DND-41 (cell line): ENCODE measurements around the gene IFNA1.

ENCODE experiments used
- ATAC-seq: fragments of 200-7000 bp; cut with Tn5 transposase; 3 replicates; pipeline ENCODE4 v1.9.1; 2021; ENCODE audit warnings: low read depth; ENCODE audit not compliant: insufficient read depth
- DNase-seq: peaks from one replicate; pipeline ENCODE4 v3.0.0-alpha.2; 2020
- H2AFZ ChIP-seq: 2 replicates; pipeline ENCODE4 v1.6.0; 2012; ENCODE audit warnings: low read depth, low read length
- H3K27ac ChIP-seq: 2 replicates; pipeline ENCODE4 v1.5.1; 2012; ENCODE audit warnings: low read length, inconsistent platforms
- H3K27me3 ChIP-seq: fragments of 200-600 bp; sonication (generic); 2 replicates; pipeline ENCODE4 v1.6.0; 2012; ENCODE audit warnings: low read length, mild to moderate bottlenecking, inconsistent platforms; ENCODE audit not compliant: insufficient read depth, poor library complexity
- H3K36me3 ChIP-seq: 2 replicates; pipeline ENCODE4 v1.5.1; 2012; ENCODE audit warnings: low read length, inconsistent platforms; ENCODE audit not compliant: insufficient read depth
- H3K4me1 ChIP-seq: 2 replicates; pipeline ENCODE4 v1.5.1; 2012; ENCODE audit warnings: mild to moderate bottlenecking, low read length; ENCODE audit not compliant: insufficient read depth
- H3K4me2 ChIP-seq: 2 replicates; pipeline ENCODE4 v1.6.0; 2012; ENCODE audit warnings: mild to moderate bottlenecking, moderate library complexity, low read length, inconsistent platforms; ENCODE audit not compliant: insufficient read depth
- H3K4me3 ChIP-seq, 2 experiments: fragments of 200-600 bp in 1 of 2; shearing (Covaris generic) in 1 of 2; 2 replicates each; pipeline ENCODE4 v1.5.1; 2012 to 2016; ENCODE audit warnings: inconsistent platforms in 2 of 2, low read length in 2 of 2, mild to moderate bottlenecking in 2 of 2, low read depth in 1 of 2, moderate library complexity in 1 of 2
- H3K79me2 ChIP-seq: 2 replicates; pipeline ENCODE4 v1.6.0; 2012; ENCODE audit warnings: low read length, inconsistent platforms; ENCODE audit not compliant: insufficient read depth
- H3K9ac ChIP-seq: 2 replicates; pipeline ENCODE4 v1.6.0; 2012; ENCODE audit warnings: low read depth, mild to moderate bottlenecking, inconsistent platforms, low read length, moderate library complexity
- H3K9me3 ChIP-seq: 2 replicates; pipeline ENCODE4 v1.5.1; 2012; ENCODE audit warnings: low read length, moderate library complexity, mild to moderate bottlenecking, inconsistent platforms; ENCODE audit not compliant: insufficient read depth, severe bottlenecking
- H4K20me1 ChIP-seq: 2 replicates; pipeline ENCODE4 v1.6.0; 2012; ENCODE audit warnings: low read length; ENCODE audit not compliant: insufficient read depth
- EZH2 ChIP-seq: IDR thresholded peaks from 3 replicates; pipeline ENCODE4 v1.6.1; 2012; ENCODE audit warnings: borderline replicate concordance, low read depth, mild to moderate bottlenecking, moderate library complexity, low read length, inconsistent platforms; ENCODE audit not compliant: severe bottlenecking
- TF ChIP-seq, protein P1 (sequence below): IDR thresholded peaks from 2 replicates; pipeline ENCODE4 v1.5.1; 2012; ENCODE audit warnings: borderline replicate concordance, low read length, moderate library complexity, mild to moderate bottlenecking; ENCODE audit not compliant: poor library complexity, severe bottlenecking; ENCODE audit errors: extremely low read depth

IFNA1 gene

DNA sequence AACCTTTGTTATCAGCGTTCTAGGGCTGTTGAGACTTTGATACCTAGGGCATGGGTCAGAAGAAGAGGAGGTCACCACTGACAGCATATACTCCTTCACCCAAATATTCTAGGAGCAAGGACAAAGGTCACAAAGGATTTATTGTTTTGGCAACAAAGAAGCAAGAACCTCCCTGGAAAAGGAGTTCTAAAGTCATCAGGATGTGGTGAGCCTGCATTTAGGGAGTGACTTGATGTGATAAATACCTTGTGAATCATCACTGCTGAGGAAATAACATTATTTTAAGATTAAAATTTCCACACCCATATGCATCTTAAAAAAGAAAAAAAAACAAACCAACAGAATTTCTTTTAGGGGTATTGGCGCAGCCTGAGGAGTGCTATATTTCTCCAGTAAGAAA is 13.9 kb downstream of the IFNA1 start:
- ATAC-seq (no peak), DNase-seq (no peak)
- Histone ChIP-seq H3K4me3 (no peak overlapping the region), H3K36me3 (no peaks in the 10 kb centered on the region), H2AFZ (no peak overlapping the region), H3K9ac (no peak overlapping the region), H3K9me3 (no peaks in the 10 kb centered on the region), H3K27ac (no peak overlapping the region), H3K79me2 (no peaks in the 10 kb centered on the region), H4K20me1 (no peaks in the 10 kb centered on the region), H3K4me1 (no peaks in the 10 kb centered on the region), H3K4me2 (no peak overlapping the region), H3K27me3 (no peaks in the 10 kb centered on the region)
- no peak for TF ChIP-seq EZH2
- TF ChIP-seq, protein P1, sequence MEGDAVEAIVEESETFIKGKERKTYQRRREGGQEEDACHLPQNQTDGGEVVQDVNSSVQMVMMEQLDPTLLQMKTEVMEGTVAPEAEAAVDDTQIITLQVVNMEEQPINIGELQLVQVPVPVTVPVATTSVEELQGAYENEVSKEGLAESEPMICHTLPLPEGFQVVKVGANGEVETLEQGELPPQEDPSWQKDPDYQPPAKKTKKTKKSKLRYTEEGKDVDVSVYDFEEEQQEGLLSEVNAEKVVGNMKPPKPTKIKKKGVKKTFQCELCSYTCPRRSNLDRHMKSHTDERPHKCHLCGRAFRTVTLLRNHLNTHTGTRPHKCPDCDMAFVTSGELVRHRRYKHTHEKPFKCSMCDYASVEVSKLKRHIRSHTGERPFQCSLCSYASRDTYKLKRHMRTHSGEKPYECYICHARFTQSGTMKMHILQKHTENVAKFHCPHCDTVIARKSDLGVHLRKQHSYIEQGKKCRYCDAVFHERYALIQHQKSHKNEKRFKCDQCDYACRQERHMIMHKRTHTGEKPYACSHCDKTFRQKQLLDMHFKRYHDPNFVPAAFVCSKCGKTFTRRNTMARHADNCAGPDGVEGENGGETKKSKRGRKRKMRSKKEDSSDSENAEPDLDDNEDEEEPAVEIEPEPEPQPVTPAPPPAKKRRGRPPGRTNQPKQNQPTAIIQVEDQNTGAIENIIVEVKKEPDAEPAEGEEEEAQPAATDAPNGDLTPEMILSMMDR = no peak

GRCh38 chr9:21455320-21455719 is 15.1 kb downstream of the IFNA1 start:
- Histone ChIP-seq H4K20me1 (no peaks in the 10 kb centered on the region), H3K4me1 (no peaks in the 10 kb centered on the region), H3K4me2 (no peak overlapping the region), H3K79me2 (no peaks in the 10 kb centered on the region), H3K9ac (no peak overlapping the region), H3K4me3 (no peak overlapping the region), H3K36me3 (no peaks in the 10 kb centered on the region), H3K27me3 (no peaks in the 10 kb centered on the region), H3K27ac (no peak overlapping the region), H3K9me3 (no peaks in the 10 kb centered on the region), H2AFZ (no peak overlapping the region)
- ATAC-seq (peak; percentile 66; the same call in 1 of the 3 replicates), DNase-seq (no peak)
- TF ChIP-seq, protein P1 = peak; percentile 56
- no peak for TF ChIP-seq EZH2

DNA sequence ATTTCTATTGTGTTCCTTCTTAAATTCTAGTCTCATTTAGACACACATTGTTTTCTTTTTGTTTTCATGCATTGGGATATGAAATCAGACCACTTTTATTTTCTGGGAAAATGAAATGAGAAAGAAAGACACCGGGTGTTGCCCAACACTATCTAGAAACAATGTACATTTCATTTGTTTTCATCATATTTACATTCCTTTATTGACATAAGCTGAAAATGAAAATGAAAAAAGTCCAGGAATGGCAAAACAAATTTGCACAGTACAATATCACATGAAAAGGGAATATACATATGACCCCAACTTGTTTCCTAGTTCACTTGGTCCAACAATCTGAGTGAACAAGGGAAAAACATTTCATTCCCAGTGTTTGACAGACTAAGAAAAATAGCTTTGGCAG is 21.1 kb downstream of the IFNA1 start:
- Histone ChIP-seq H4K20me1 (no peaks in the 10 kb centered on the region), H3K4me1 (no peaks in the 10 kb centered on the region), H3K27ac (no peak overlapping the region), H3K79me2 (no peaks in the 10 kb centered on the region), H3K9ac (no peak overlapping the region), H3K4me3 (no peak overlapping the region), H2AFZ (no peak overlapping the region), H3K27me3 (peaks cover 3% of the 10 kb centered on the region), H3K36me3 (no peaks in the 10 kb centered on the region), H3K9me3 (no peaks in the 10 kb centered on the region), H3K4me2 (no peak overlapping the region)
- TF ChIP-seq EZH2 = no peak
- TF ChIP-seq, protein P1 = no peak
- ATAC-seq (no peak), DNase-seq (no peak)

DNA sequence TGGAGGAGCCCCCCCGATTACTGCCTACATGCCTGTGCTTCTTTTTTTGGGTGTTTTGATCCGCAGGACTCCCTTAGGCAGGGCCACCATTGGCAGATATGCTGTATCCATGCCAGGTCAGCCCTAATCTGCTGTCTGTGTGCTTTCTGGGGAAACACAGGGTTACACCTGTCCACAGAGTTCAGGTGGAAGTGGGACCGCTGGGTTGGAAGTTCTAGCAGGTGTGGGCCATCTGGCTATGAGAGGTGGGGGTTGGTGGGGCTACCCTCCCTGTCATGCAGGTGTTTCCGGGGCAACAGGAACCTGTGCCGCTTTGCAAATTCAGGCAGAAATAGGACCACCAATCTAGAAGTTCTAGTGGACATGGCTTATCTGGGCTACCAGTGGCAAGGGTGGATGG is 24.9 kb downstream of the IFNA1 start:
- DNase-seq (no peak), ATAC-seq (no peak)
- no peak for TF ChIP-seq EZH2
- TF ChIP-seq, protein P1 = no peak
- Histone ChIP-seq H3K27me3 (peaks cover 3% of the 10 kb centered on the region), H3K4me2 (no peak overlapping the region), H3K9ac (no peak overlapping the region), H4K20me1 (no peaks in the 10 kb centered on the region), H3K36me3 (no peaks in the 10 kb centered on the region), H3K9me3 (no peaks in the 10 kb centered on the region), H3K4me1 (no peaks in the 10 kb centered on the region), H3K4me3 (no peak overlapping the region), H3K27ac (no peak overlapping the region), H3K79me2 (no peaks in the 10 kb centered on the region), H2AFZ (no peak overlapping the region)
